HepG2 (cell line): ENCODE results near the gene IL17C. TPM values are rescaled to one million over a fixed set of nuclear protein-coding genes. Genes with fewer than 3 reads are reported as not detected.

Experiments used
- CBX1 ChIP-seq: IDR thresholded peaks from one replicate; pipeline ENCODE4 v1.6.1; 2016; ENCODE audit warnings: antibody characterized with exemption, low read depth
- CCDC6 ChIP-seq: sonication (generic); formaldehyde crosslinking; IDR thresholded peaks from 2 replicates; pipeline ENCODE4 v1.8.1; 2022; ENCODE audit warnings: mild to moderate bottlenecking, missing genetic modification reagents, moderate library complexity
- GABPB1 ChIP-seq: IDR thresholded peaks from 2 replicates; pipeline ENCODE4 v1.6.1; 2016; ENCODE audit warnings: mild to moderate bottlenecking, missing genetic modification reagents, moderate library complexity, missing compliant biosample characterization
- GLMP ChIP-seq: sonication (generic); formaldehyde crosslinking; IDR thresholded peaks from 2 replicates; pipeline ENCODE4 v1.9.0; 2021; ENCODE audit warnings: missing genetic modification reagents, mild to moderate bottlenecking, borderline replicate concordance
- IKZF4 ChIP-seq: sonication (generic); formaldehyde crosslinking; IDR thresholded peaks from 2 replicates; pipeline ENCODE4 v1.5.1; 2020; ENCODE audit warnings: borderline replicate concordance, mild to moderate bottlenecking, low read depth, missing genetic modification reagents; ENCODE audit errors: not compliant biosample characterization
- KDM3A ChIP-seq: IDR thresholded peaks from 2 replicates; pipeline ENCODE4 v1.6.1; 2018; ENCODE audit warnings: low read depth, missing compliant biosample characterization
- MEIS2 ChIP-seq: sonication (generic); formaldehyde crosslinking; IDR thresholded peaks from 2 replicates; pipeline ENCODE4 v1.9.0; 2021; ENCODE audit warnings: mild to moderate bottlenecking, missing genetic modification reagents
- PPARG ChIP-seq: conservative IDR thresholded peaks from 2 replicates; pipeline ENCODE4 v1.6.1; 2016; ENCODE audit warnings: missing biosample characterization, missing genetic modification reagents
- RFX1 ChIP-seq: fragments of 450-650 bp; IDR thresholded peaks from 2 replicates; pipeline ENCODE4 v1.6.1; 2017
- TARDBP ChIP-seq: sonication (generic); formaldehyde crosslinking; IDR thresholded peaks from 2 replicates; pipeline ENCODE4 v1.8.0; 2022; ENCODE audit warnings: mild to moderate bottlenecking, missing genetic modification reagents
- THAP9 ChIP-seq: sonication (generic); formaldehyde crosslinking; IDR thresholded peaks from 2 replicates; pipeline ENCODE4; 2020; ENCODE audit warnings: missing genetic modification reagents, mild to moderate bottlenecking, borderline replicate concordance
- TIGD3 ChIP-seq: sonication (generic); formaldehyde crosslinking; IDR thresholded peaks from 2 replicates; pipeline ENCODE4 v1.5.1; 2020; ENCODE audit warnings: mild to moderate bottlenecking, missing genetic modification reagents, borderline replicate concordance
- TRIM24 ChIP-seq: sonication (generic); formaldehyde crosslinking; IDR thresholded peaks from 2 replicates; pipeline ENCODE4 v1.8.0; 2022; ENCODE audit warnings: mild to moderate bottlenecking, missing genetic modification reagents
- ZNF225 ChIP-seq: sonication (generic); formaldehyde crosslinking; IDR thresholded peaks from 2 replicates; pipeline ENCODE4 v1.4.0; 2020; ENCODE audit warnings: mild to moderate bottlenecking, missing genetic modification reagents
- ZNF317 ChIP-seq: sonication (generic); formaldehyde crosslinking; IDR thresholded peaks from 2 replicates; pipeline ENCODE4 v1.5.0; 2020; ENCODE audit warnings: mild to moderate bottlenecking, missing genetic modification reagents
- ZNF335 ChIP-seq: sonication (generic); formaldehyde crosslinking; IDR thresholded peaks from 2 replicates; pipeline ENCODE4 v1.4.0; 2020; ENCODE audit warnings: missing genetic modification reagents
- ZNF775 ChIP-seq: sonication (generic); formaldehyde crosslinking; IDR thresholded peaks from 2 replicates; pipeline ENCODE4 v1.4.0; 2020; ENCODE audit warnings: missing genetic modification reagents, mild to moderate bottlenecking, moderate library complexity, borderline replicate concordance
- polyA plus RNA-seq, 8 experiments: library from polyadenylated mRNA; depleted of rRNA in 3 of 8; stranded (reverse) in 7 of 8; unstranded in 1 of 8; fragments of >200 nt; fragmentation: Illumina TruSeq in 4 of 8; extraction: Trizol in 4 of 8; gene quantifications; 2 replicates each; pipeline versions ENCODE4 v1.2.1 to v1.2.3, GENCODE V29; 2011 to 2016; ENCODE audit warnings: low read depth in 4 of 8, missing spikeins in 1 of 8, mixed read lengths in 1 of 8; ENCODE audit not compliant: insufficient read depth in 1 of 8
- total RNA-seq, 5 experiments: library from RNA; depleted of rRNA; stranded (reverse); fragments of >200 nt; fragmentation: Illumina TruSeq; extraction: Trizol; gene quantifications; 2 replicates each; pipeline ENCODE4 v1.2.3, GENCODE V29; 2016; ENCODE audit warnings: low read depth in 1 of 5
- TF ChIP-seq, protein P1 (sequence below): sonication (generic); formaldehyde crosslinking; IDR thresholded peaks from 2 replicates; pipeline ENCODE4 v1.4.0; 2020; ENCODE audit warnings: mild to moderate bottlenecking, low read depth, missing genetic modification reagents
- TF ChIP-seq, protein P2 (sequence below): sonication (generic); formaldehyde crosslinking; IDR thresholded peaks from 2 replicates; pipeline ENCODE4 v1.4.0; 2020; ENCODE audit warnings: mild to moderate bottlenecking, missing genetic modification reagents
- TF ChIP-seq, protein P3 (sequence below): IDR thresholded peaks from 2 replicates; pipeline ENCODE4 v1.6.1; 2016; ENCODE audit warnings: low read depth
- TF ChIP-seq, protein P4 (sequence below): sonication (generic); formaldehyde crosslinking; IDR thresholded peaks from 2 replicates; pipeline ENCODE4 v1.5.0; 2020; ENCODE audit warnings: missing genetic modification reagents

The IL17C gene
- total and polyA plus RNA-seq, 2 of the 13 experiments (the other 11 are each of a cell fraction or from before 2014, with no cell fraction given): not detected

- TF ChIP-seq, protein P1, sequence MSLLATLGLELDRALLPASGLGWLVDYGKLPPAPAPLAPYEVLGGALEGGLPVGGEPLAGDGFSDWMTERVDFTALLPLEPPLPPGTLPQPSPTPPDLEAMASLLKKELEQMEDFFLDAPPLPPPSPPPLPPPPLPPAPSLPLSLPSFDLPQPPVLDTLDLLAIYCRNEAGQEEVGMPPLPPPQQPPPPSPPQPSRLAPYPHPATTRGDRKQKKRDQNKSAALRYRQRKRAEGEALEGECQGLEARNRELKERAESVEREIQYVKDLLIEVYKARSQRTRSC (CRISPR knock-in tag): no peak; the same call in 1 of the 2 replicates
- TF ChIP-seq GABPB1 (CRISPR knock-in tag) (peak; percentile 60; the same call in 1 of the 2 replicates), ZNF225 (CRISPR knock-in tag) (0 out of 2 replicates have a peak, but pooled peaks have one; percentile 45), ZNF775 (CRISPR knock-in tag) (no peak), MEIS2 (CRISPR knock-in tag) (no peak), TIGD3 (no peak), PPARG (CRISPR knock-in tag) (no peak), ZNF317 (CRISPR knock-in tag) (0 out of 2 replicates have a peak, but pooled peaks have one; percentile 22), KDM3A (CRISPR knock-in tag) (0 out of 2 replicates have a peak, but pooled peaks have one; percentile 66), THAP9 (CRISPR knock-in tag) (peak; percentile 40; the same call in 1 of the 2 replicates), TRIM24 (CRISPR knock-in tag) (0 out of 2 replicates have a peak, but pooled peaks have one; percentile 55), RFX1 (no peak), CBX1 (peak; percentile 46), IKZF4 (CRISPR knock-in tag) (no peak), ZNF335 (CRISPR knock-in tag) (no peak), TARDBP (peak; percentile 28; the same call in 1 of the 2 replicates), CCDC6 (CRISPR knock-in tag) (0 out of 2 replicates have a peak, but pooled peaks have one; percentile 53), GLMP (CRISPR knock-in tag) (no peak)
- TF ChIP-seq, protein P2, sequence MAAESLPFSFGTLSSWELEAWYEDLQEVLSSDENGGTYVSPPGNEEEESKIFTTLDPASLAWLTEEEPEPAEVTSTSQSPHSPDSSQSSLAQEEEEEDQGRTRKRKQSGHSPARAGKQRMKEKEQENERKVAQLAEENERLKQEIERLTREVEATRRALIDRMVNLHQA (CRISPR knock-in tag): no peak
- TF ChIP-seq, protein P3, sequence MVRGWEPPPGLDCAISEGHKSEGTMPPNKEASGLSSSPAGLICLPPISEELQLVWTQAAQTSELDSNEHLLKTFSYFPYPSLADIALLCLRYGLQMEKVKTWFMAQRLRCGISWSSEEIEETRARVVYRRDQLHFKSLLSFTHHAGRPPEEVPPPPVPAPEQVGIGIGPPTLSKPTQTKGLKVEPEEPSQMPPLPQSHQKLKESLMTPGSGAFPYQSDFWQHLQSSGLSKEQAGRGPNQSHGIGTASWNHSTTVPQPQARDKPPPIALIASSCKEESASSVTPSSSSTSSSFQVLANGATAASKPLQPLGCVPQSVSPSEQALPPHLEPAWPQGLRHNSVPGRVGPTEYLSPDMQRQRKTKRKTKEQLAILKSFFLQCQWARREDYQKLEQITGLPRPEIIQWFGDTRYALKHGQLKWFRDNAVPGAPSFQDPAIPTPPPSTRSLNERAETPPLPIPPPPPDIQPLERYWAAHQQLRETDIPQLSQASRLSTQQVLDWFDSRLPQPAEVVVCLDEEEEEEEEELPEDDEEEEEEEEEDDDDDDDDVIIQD: 0 out of 2 replicates have a peak, but pooled peaks have one; percentile 34
- TF ChIP-seq, protein P4, sequence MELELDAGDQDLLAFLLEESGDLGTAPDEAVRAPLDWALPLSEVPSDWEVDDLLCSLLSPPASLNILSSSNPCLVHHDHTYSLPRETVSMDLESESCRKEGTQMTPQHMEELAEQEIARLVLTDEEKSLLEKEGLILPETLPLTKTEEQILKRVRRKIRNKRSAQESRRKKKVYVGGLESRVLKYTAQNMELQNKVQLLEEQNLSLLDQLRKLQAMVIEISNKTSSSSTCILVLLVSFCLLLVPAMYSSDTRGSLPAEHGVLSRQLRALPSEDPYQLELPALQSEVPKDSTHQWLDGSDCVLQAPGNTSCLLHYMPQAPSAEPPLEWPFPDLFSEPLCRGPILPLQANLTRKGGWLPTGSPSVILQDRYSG (CRISPR knock-in tag): no peak
These were observed 42.8 kb downstream of the IL17C start (continued) for GRCh38 chr16:88681084-88681680.
